HG02852 (cell line): ENCODE measurements around the gene SOWAHA.
"Not testable (repeated sequence)": the region's sequence is repeated elsewhere in the genome, so short reads cannot be mapped to it uniquely, and the experiment has no call there.

Source experiments
- ATAC-seq: cut with Tn5 transposase; IDR thresholded peaks from one replicate; pipeline ENCODE4 v1.9.1; 2021; ENCODE audit warnings: mild to moderate bottlenecking, moderate library complexity; ENCODE audit not compliant: unreplicated experiment

SOWAHA gene

GRCh38 chr5:132848270-132848669, 35.2 kb downstream of the SOWAHA start:
- no peak for ATAC-seq

- no peak for ATAC-seq
Measured at GRCh38 chr5:132849347-132849746, 36.2 kb downstream of the SOWAHA start.

- ATAC-seq = no peak
Measured at GRCh38 chr5:132850066-132850465, 37.0 kb downstream of the SOWAHA start.

DNA sequence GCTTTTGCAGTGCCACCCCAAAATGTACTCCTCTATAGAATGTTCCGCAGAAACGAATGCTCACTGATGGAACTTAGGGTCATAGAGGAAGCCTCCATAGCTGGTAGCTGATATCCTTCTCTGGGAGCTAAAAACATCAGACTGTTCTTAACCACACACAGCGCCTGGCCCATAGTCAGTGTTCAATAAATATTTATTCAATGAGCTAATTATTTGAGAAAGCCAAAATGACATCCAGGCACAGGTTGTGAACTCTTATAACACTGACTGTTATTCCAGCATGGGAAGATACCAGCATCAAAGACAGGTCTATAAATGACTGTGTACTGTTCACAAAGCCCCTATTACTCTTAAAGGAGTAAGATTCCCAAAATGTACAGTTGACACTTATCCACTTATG, 40.2 kb downstream of the SOWAHA start:
- no peak for ATAC-seq

DNA sequence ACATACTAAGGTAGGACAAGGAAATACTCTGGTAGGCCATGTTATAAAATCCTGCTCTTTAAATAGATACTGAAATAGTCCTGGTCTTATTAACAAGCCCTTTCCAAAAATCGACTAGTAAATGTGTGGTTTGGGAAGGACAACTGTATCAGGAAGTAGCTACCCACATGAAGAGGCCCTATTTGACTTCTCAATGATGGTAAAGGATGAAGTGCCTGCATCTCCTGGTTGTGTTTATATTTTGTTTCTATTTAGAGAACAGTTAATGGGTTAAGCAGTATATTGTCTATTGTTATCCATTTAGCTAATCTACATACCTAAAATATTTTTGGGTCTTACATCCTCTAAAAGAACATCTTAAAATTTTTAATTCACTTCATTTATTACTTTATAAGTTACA, 40.7 kb downstream of the SOWAHA start:
- no peak for ATAC-seq

GRCh38 chr5:132854301-132854700, 41.2 kb downstream of the SOWAHA start:
- no peak for ATAC-seq

DNA sequence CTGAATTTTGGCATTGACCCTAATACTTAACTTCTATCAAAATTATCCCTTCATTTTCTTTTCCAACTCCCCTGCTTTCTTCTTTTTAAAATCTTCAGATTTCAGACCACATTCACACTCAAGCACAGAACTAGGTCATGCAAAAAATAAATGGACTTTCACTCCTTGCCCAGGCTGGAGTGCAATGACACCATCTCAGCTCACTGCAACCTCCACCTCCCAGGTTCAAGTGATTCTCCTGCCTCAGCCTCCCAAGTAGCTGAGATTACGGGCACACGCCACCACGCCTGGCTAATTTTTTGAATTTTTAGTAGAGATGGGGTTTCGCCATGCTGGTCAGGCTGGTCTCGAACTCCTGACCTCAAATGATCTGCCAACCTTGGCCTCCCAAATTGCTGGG, 41.9 kb downstream of the SOWAHA start:
- ATAC-seq = not testable (repeated sequence)

GRCh38 chr5:132856011-132856410, 42.9 kb downstream of the SOWAHA start:
- no peak for ATAC-seq

DNA sequence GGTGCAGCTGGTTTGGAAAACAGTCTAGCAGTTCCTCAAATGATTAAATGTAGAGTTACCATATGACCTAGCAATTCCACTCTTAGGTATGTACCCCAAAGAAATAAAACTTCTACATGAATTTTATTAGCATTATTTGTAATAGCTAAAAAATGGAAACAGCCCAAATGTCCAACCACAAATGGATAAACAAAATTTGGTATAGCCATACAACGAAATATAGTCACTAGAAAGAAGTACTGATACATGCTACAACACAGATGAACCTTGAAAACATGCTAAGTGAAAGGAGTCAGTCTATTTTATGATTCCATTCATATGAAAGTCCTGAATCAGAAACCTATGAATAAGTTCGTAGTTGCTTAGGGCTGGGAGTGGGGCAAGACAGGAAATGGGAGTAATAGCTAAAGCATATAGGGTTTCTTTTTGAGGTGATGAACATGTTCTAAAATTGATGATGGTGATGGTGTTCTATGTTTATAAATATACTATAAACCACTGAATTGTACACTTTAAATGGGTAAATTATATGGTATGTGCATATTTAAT, 46.9 kb downstream of the SOWAHA start:
- no peak for ATAC-seq

GRCh38 chr5:132860742-132861141, 47.6 kb downstream of the SOWAHA start:
- no peak for ATAC-seq

DNA sequence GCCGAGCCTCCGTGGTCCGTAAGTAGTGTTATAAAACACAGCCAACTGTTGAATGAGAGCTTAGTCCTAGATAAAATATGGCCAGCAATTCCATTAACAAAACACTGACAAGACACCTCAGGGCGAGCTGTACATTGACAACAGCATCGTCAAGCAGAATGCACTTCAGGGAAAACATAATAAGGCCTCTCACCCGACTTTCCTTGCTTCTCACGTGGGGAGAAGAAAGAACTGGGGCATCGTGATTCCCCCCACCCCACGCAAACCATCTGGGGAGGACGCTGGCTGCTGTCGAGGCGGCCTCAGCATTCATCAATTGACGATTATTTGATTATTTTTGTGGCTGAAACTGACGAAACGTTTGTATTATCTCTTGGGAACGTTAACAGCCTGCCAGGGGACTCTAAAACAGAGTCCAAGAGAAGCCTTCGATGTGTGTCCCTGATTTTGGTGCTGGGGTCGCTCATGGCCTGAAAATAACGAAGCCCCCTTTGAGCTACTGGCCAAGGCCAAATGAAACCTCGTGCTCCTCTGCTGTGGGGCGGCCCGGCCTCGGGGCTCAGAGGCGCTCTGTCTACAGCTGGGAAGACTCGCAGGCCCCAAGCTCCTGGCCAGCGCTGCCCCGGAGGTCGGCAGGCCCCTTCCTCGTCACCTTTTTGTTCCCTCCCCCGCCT, 52.7 kb downstream of the SOWAHA start:
- ATAC-seq = peak; percentile 24
